WERI-Rb-1 (cell line): ENCODE measurements around the gene FN3K.
A peak's percentile ranks its signal among the peaks of the same experiment; 100 is the strongest.

Experiments used
- DNase-seq: peaks from one replicate; pipeline ENCODE4 v3.0.0-alpha.2; 2020
- H3K27ac ChIP-seq: fragments of 250-450 bp; sonication (Bioruptor Pico); 2 replicates; pipeline ENCODE4 v1.5.1; 2020; ENCODE audit warnings: mild to moderate bottlenecking, moderate library complexity
- H3K27me3 ChIP-seq: fragments of 250-450 bp; sonication (Bioruptor Pico); 2 replicates; pipeline ENCODE4 v1.5.1; 2021; ENCODE audit warnings: mild to moderate bottlenecking, low read depth, moderate library complexity; ENCODE audit not compliant: insufficient read depth, severe bottlenecking
- H3K36me3 ChIP-seq: fragments of 250-450 bp; sonication (Bioruptor Pico); 2 replicates; pipeline ENCODE4 v1.5.1; 2020; ENCODE audit warnings: mild to moderate bottlenecking, moderate library complexity
- H3K4me3 ChIP-seq: 2 replicates; pipeline ENCODE4 v1.5.1; 2011; ENCODE audit warnings: low read depth, mild to moderate bottlenecking, control low read depth, low read length
- H3K9me3 ChIP-seq: fragments of 250-450 bp; sonication (Bioruptor Pico); 2 replicates; pipeline ENCODE4 v1.5.1; 2021; ENCODE audit warnings: mild to moderate bottlenecking, moderate library complexity; ENCODE audit not compliant: severe bottlenecking
- CTCF ChIP-seq: IDR thresholded peaks from 2 replicates; pipeline ENCODE4 v1.5.1; 2011; ENCODE audit warnings: low read depth, mild to moderate bottlenecking, control low read depth, inconsistent platforms, low read length

The FN3K gene

GRCh38 chr17:82690786-82691489, 44.5 kb upstream of the FN3K start:
- peak; percentile 65 for DNase-seq
- H3K27me3 ChIP-seq, result no peaks in the 10 kb centered on the region
- no peak for TF ChIP-seq CTCF
- peaks cover 12% of the 10 kb centered on the region for H3K9me3 ChIP-seq
- H3K36me3 ChIP-seq, result peaks cover 16% of the 10 kb centered on the region
- H3K27ac ChIP-seq, result peak overlapping the region; percentile 56
- H3K4me3 ChIP-seq, result no peak overlapping the region

- no peaks in the 10 kb centered on the region for H3K27me3 ChIP-seq
- DNase-seq, result no peak
- H3K36me3 ChIP-seq, result peaks cover 19% of the 10 kb centered on the region
- peaks cover 16% of the 10 kb centered on the region for H3K9me3 ChIP-seq
- TF ChIP-seq CTCF, result no peak
- H3K27ac ChIP-seq, result no peak overlapping the region
- no peak overlapping the region for H3K4me3 ChIP-seq
Measured at GRCh38 chr17:82691714-82692113, 43.7 kb upstream of the FN3K start.

GRCh38 chr17:82692268-82692667, 43.1 kb upstream of the FN3K start:
- Histone ChIP-seq H3K36me3 (peaks cover 19% of the 10 kb centered on the region), H3K4me3 (no peak overlapping the region), H3K27me3 (peaks cover 3% of the 10 kb centered on the region), H3K27ac (no peak overlapping the region), H3K9me3 (peaks cover 16% of the 10 kb centered on the region)
- TF ChIP-seq CTCF, result no peak
- no peak for DNase-seq

- DNase-seq, result no peak
Measured at GRCh38 chr17:82693168-82693867, 42.1 kb upstream of the FN3K start.

GRCh38 chr17:82694647-82695046, 40.8 kb upstream of the FN3K start:
- H3K27ac ChIP-seq, result no peak overlapping the region
- H3K4me3 ChIP-seq, result no peak overlapping the region
- peaks cover 19% of the 10 kb centered on the region for H3K36me3 ChIP-seq
- TF ChIP-seq CTCF, result no peak
- H3K27me3 ChIP-seq, result peaks cover 7% of the 10 kb centered on the region
- DNase-seq, result no peak
- peaks cover 16% of the 10 kb centered on the region for H3K9me3 ChIP-seq

More at GRCh38 chr17:82693168-82693867, 42.1 kb upstream of the FN3K start:
- Histone ChIP-seq H3K27ac (no peak overlapping the region), H3K27me3 (peaks cover 7% of the 10 kb centered on the region), H3K4me3 (no peak overlapping the region), H3K36me3 (peaks cover 19% of the 10 kb centered on the region), H3K9me3 (peaks cover 16% of the 10 kb centered on the region)
- no peak for TF ChIP-seq CTCF
